Kidney epithelial cell (primary cell): ENCODE results near the gene TMA7. TPM values are rescaled to one million over a fixed set of nuclear protein-coding genes. Genes with fewer than 3 reads are reported as not detected.
"Not testable (repeated sequence)": the region's sequence is repeated elsewhere in the genome, so short reads cannot be mapped to it uniquely, and the experiment has no call there.

ENCODE experiments used
- DNase-seq: peaks from one replicate; pipeline ENCODE4 v3.0.0-alpha.2; 2010; ENCODE audit warnings: low read depth
- H3K27me3 ChIP-seq: 2 replicates; pipeline ENCODE4 v1.6.0; 2011; ENCODE audit warnings: low read length; ENCODE audit not compliant: control insufficient read depth, insufficient read depth
- H3K36me3 ChIP-seq: 2 replicates; pipeline ENCODE4 v1.5.1; 2011; ENCODE audit warnings: low read length; ENCODE audit not compliant: control insufficient read depth, insufficient read depth
- H3K4me3 ChIP-seq: 2 replicates; pipeline ENCODE4 v1.5.1; 2011; ENCODE audit warnings: low read depth, mild to moderate bottlenecking, control low read depth, low read length
- CTCF ChIP-seq: IDR thresholded peaks from 2 replicates; pipeline ENCODE4 v1.5.1; 2011; ENCODE audit warnings: mild to moderate bottlenecking, moderate library complexity, low read length, control low read depth, inconsistent platforms; ENCODE audit not compliant: insufficient read depth, poor library complexity, severe bottlenecking
- total RNA-seq: library from RNA; depleted of rRNA; stranded (reverse); fragments of >200 nt; gene quantifications from 2 replicates; pipeline ENCODE4 v1.2.3, GENCODE V29; 2015

Gene TMA7
- total RNA-seq, 1 donor from 2014 or later = 462 TPM

- no peak for TF ChIP-seq CTCF
- Histone ChIP-seq H3K4me3 (no peak overlapping the region), H3K27me3 (no peaks in the 10 kb centered on the region), H3K36me3 (no peaks in the 10 kb centered on the region)
- DNase-seq = no peak
Measured at GRCh38 chr3:48459331-48459730, 19.3 kb downstream of the TMA7 start.

GRCh38 chr3:48459773-48460516 is 19.9 kb downstream of the TMA7 start:
- H3K36me3 ChIP-seq = no peaks in the 10 kb centered on the region
- TF ChIP-seq CTCF = no peak
- DNase-seq = no peak
- no peaks in the 10 kb centered on the region for H3K27me3 ChIP-seq
- H3K4me3 ChIP-seq = no peak overlapping the region

- H3K4me3 ChIP-seq = no peak overlapping the region
- no peak for TF ChIP-seq CTCF
- DNase-seq = no peak
- no peaks in the 10 kb centered on the region for H3K27me3 ChIP-seq
- no peaks in the 10 kb centered on the region for H3K36me3 ChIP-seq
Measured at GRCh38 chr3:48460517-48460902, 20.5 kb downstream of the TMA7 start.

GRCh38 chr3:48461767-48462166 is 21.7 kb downstream of the TMA7 start:
- DNase-seq, H3K4me3 ChIP-seq, H3K27me3 ChIP-seq, H3K36me3 ChIP-seq: not testable (repeated sequence)

- no peak for DNase-seq
- H3K27me3 ChIP-seq = no peaks in the 10 kb centered on the region
- no peak overlapping the region for H3K4me3 ChIP-seq
- no peaks in the 10 kb centered on the region for H3K36me3 ChIP-seq
- no peak for TF ChIP-seq CTCF
Measured at GRCh38 chr3:48463703-48464102, 23.6 kb downstream of the TMA7 start.

GRCh38 chr3:48464713-48465221 is 24.7 kb downstream of the TMA7 start:
- DNase-seq = no peak
- no peaks in the 10 kb centered on the region for H3K27me3 ChIP-seq

More at GRCh38 chr3:48464713-48465221, 24.7 kb downstream of the TMA7 start:
- no peaks in the 10 kb centered on the region for H3K36me3 ChIP-seq
- no peak for TF ChIP-seq CTCF
- H3K4me3 ChIP-seq = no peak overlapping the region
